HepG2 (cell line): ENCODE data around the gene SRC. TPM values are rescaled to one million over a fixed set of nuclear protein-coding genes. Genes with fewer than 3 reads are reported as not detected.

Experiments used
- AKNA ChIP-seq: sonication (generic); formaldehyde crosslinking; IDR thresholded peaks from 2 replicates; pipeline ENCODE4 v1.4.0; 2020; ENCODE audit warnings: missing genetic modification reagents, borderline replicate concordance
- ASH2L ChIP-seq: fragments of 300-600, 200-600 bp; sonication (generic); IDR thresholded peaks from 2 replicates; pipeline ENCODE4 v1.7.0; 2017; ENCODE audit warnings: low read depth, mild to moderate bottlenecking, moderate library complexity, mixed read lengths, low read length; ENCODE audit not compliant: insufficient read length
- CHD4 ChIP-seq: fragments of 200-600 bp; sonication (generic); IDR thresholded peaks from 2 replicates; pipeline ENCODE4 v1.7.0; 2017; ENCODE audit warnings: mild to moderate bottlenecking, low read length, borderline replicate concordance
- ELF4 ChIP-seq: sonication (generic); formaldehyde crosslinking; IDR thresholded peaks from 2 replicates; pipeline ENCODE4 v1.5.0; 2020; ENCODE audit warnings: missing genetic modification reagents, mild to moderate bottlenecking, moderate library complexity, borderline replicate concordance
- ESRRA ChIP-seq: sonication (generic); formaldehyde crosslinking; IDR thresholded peaks from 2 replicates; pipeline ENCODE4 v1.5.1; 2020; ENCODE audit warnings: mild to moderate bottlenecking, low read depth, missing genetic modification reagents
- KDM3A ChIP-seq: IDR thresholded peaks from 2 replicates; pipeline ENCODE4 v1.6.1; 2018; ENCODE audit warnings: low read depth, missing compliant biosample characterization
- MXI1 ChIP-seq: IDR thresholded peaks from 3 replicates; pipeline ENCODE4 v1.6.1; 2012; ENCODE audit warnings: low read depth, low read length, inconsistent platforms, borderline replicate concordance
- NKX3-1 ChIP-seq: sonication (generic); formaldehyde crosslinking; IDR thresholded peaks from 2 replicates; pipeline ENCODE4 v1.5.0; 2020; ENCODE audit warnings: missing genetic modification reagents
- PAF1 ChIP-seq: IDR thresholded peaks from 2 replicates; pipeline ENCODE4 v1.6.1; 2016; ENCODE audit warnings: missing genetic modification reagents, missing compliant biosample characterization
- SMAD1 ChIP-seq: sonication (generic); formaldehyde crosslinking; IDR thresholded peaks from 2 replicates; pipeline ENCODE4 v1.4.0; 2020; ENCODE audit warnings: missing genetic modification reagents, low read depth, mild to moderate bottlenecking, borderline replicate concordance
- TARDBP ChIP-seq: sonication (generic); formaldehyde crosslinking; IDR thresholded peaks from 2 replicates; pipeline ENCODE4 v1.8.0; 2022; ENCODE audit warnings: mild to moderate bottlenecking, missing genetic modification reagents
- TCF12 ChIP-seq, 2 experiments: fragments of 450-650 bp in 1 of 2; sonication (generic) in 1 of 2; formaldehyde crosslinking in 1 of 2; IDR thresholded peaks; 2 replicates each; pipeline versions ENCODE4 v1.6.1 to v1.8.0; 2017 to 2022; ENCODE audit warnings: antibody characterized with exemption in 1 of 2, mild to moderate bottlenecking in 1 of 2, missing genetic modification reagents in 1 of 2, moderate library complexity in 1 of 2
- TFAP4 ChIP-seq: sonication (generic); IDR thresholded peaks from 2 replicates; pipeline ENCODE4 v1.6.1; 2016; ENCODE audit warnings: low read depth, borderline replicate concordance
- ZNF468 ChIP-seq: sonication (generic); formaldehyde crosslinking; IDR thresholded peaks from 2 replicates; pipeline ENCODE4 v1.8.0; 2022; ENCODE audit warnings: mild to moderate bottlenecking, moderate library complexity, missing genetic modification reagents
- ZNF572 ChIP-seq: sonication (generic); formaldehyde crosslinking; IDR thresholded peaks from 2 replicates; pipeline ENCODE4 v1.5.1; 2020; ENCODE audit warnings: mild to moderate bottlenecking, missing genetic modification reagents
- ZNF709 ChIP-seq: sonication (generic); formaldehyde crosslinking; IDR thresholded peaks from 2 replicates; pipeline ENCODE4 v1.5.0; 2020; ENCODE audit warnings: mild to moderate bottlenecking, missing genetic modification reagents
- ZNF720 ChIP-seq: sonication (generic); formaldehyde crosslinking; IDR thresholded peaks from 2 replicates; pipeline ENCODE4 v1.4.0; 2020; ENCODE audit warnings: missing genetic modification reagents
- ZNF83 ChIP-seq: sonication (generic); formaldehyde crosslinking; IDR thresholded peaks from 2 replicates; pipeline ENCODE4 v1.4.0; 2020; ENCODE audit warnings: missing genetic modification reagents, mild to moderate bottlenecking, borderline replicate concordance
- ZNF883 ChIP-seq: sonication (generic); formaldehyde crosslinking; IDR thresholded peaks from 2 replicates; pipeline ENCODE4 v1.5.1; 2020; ENCODE audit warnings: mild to moderate bottlenecking, missing genetic modification reagents; ENCODE audit errors: not compliant biosample characterization
- polyA plus RNA-seq, 8 experiments: library from polyadenylated mRNA; depleted of rRNA in 3 of 8; stranded (reverse) in 7 of 8; unstranded in 1 of 8; fragments of >200 nt; fragmentation: Illumina TruSeq in 4 of 8; extraction: Trizol in 4 of 8; gene quantifications; 2 replicates each; pipeline versions ENCODE4 v1.2.1 to v1.2.3, GENCODE V29; 2011 to 2016; ENCODE audit warnings: low read depth in 4 of 8, missing spikeins in 1 of 8, mixed read lengths in 1 of 8; ENCODE audit not compliant: insufficient read depth in 1 of 8
- total RNA-seq, 5 experiments: library from RNA; depleted of rRNA; stranded (reverse); fragments of >200 nt; fragmentation: Illumina TruSeq; extraction: Trizol; gene quantifications; 2 replicates each; pipeline ENCODE4 v1.2.3, GENCODE V29; 2016; ENCODE audit warnings: low read depth in 1 of 5
- TF ChIP-seq, protein P1 (sequence below): sonication (generic); formaldehyde crosslinking; conservative IDR thresholded peaks from 2 replicates; pipeline ENCODE4 v1.5.0; 2020; ENCODE audit warnings: missing genetic modification reagents
- TF ChIP-seq, protein P2 (sequence below): sonication (generic); formaldehyde crosslinking; IDR thresholded peaks from 2 replicates; pipeline ENCODE4 v1.5.0; 2020; ENCODE audit warnings: mild to moderate bottlenecking, low read depth, missing genetic modification reagents, borderline replicate concordance

The SRC gene
- total and polyA plus RNA-seq, 2 of the 13 experiments (the other 11 are each of a cell fraction or from before 2014, with no cell fraction given), result 54.7 to 192 TPM

GRCh38 chr20:37379967-37380828, 34.3 kb downstream of the SRC start (continued):
- TF ChIP-seq ZNF709 (no peak; the same call in 1 of the 2 replicates), ASH2L (peak; percentile 76), ESRRA (CRISPR knock-in tag) (peak; percentile 60; the same call in 1 of the 2 replicates), KDM3A (peak; percentile 37; the same call in 1 of the 2 replicates), ZNF83 (CRISPR knock-in tag) (no peak), ZNF720 (CRISPR knock-in tag) (no peak), TFAP4 (no peak), MXI1 (peak; percentile 50; the same call in 1 of the 3 replicates), SMAD1 (CRISPR knock-in tag) (0 out of 2 replicates have a peak, but pooled peaks have one; percentile 58), ZNF883 (CRISPR knock-in tag) (no peak), ELF4 (no peak), TCF12 (IDR thresholded peaks at IDR 0.05) (no peak), TCF12 (CRISPR knock-in tag; IDR thresholded peaks at IDR 0.05) (no peak), CHD4 (peak; percentile 95), ZNF468 (no peak), NKX3-1 (peak; percentile 82; the same call in 1 of the 2 replicates), PAF1 (CRISPR knock-in tag) (no peak), AKNA (CRISPR knock-in tag) (no peak), TARDBP (CRISPR knock-in tag) (peak; percentile 78; the same call in 1 of the 2 replicates), ZNF572 (CRISPR knock-in tag) (no peak)
- TF ChIP-seq, protein P1, sequence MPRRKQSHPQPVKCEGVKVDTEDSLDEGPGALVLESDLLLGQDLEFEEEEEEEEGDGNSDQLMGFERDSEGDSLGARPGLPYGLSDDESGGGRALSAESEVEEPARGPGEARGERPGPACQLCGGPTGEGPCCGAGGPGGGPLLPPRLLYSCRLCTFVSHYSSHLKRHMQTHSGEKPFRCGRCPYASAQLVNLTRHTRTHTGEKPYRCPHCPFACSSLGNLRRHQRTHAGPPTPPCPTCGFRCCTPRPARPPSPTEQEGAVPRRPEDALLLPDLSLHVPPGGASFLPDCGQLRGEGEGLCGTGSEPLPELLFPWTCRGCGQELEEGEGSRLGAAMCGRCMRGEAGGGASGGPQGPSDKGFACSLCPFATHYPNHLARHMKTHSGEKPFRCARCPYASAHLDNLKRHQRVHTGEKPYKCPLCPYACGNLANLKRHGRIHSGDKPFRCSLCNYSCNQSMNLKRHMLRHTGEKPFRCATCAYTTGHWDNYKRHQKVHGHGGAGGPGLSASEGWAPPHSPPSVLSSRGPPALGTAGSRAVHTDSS (CRISPR knock-in tag), result no peak
- TF ChIP-seq, protein P2, sequence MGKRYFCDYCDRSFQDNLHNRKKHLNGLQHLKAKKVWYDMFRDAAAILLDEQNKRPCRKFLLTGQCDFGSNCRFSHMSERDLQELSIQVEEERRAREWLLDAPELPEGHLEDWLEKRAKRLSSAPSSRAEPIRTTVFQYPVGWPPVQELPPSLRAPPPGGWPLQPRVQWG, result no peak
